Choroid plexus epithelial cell (primary cell): ENCODE results near the gene EIF2AK2.

Experiments
- DNase-seq: peaks from one replicate; pipeline ENCODE4 v3.0.0-alpha.2; 2010; ENCODE audit warnings: low read depth
- H3K4me3 ChIP-seq: 2 replicates; pipeline ENCODE4 v1.5.1; 2011; ENCODE audit warnings: low read depth, mild to moderate bottlenecking, control low read depth, low read length, moderate library complexity
- CTCF ChIP-seq: conservative IDR thresholded peaks from 2 replicates; pipeline ENCODE4 v1.5.1; 2011; ENCODE audit warnings: low read depth, mild to moderate bottlenecking, control low read depth, inconsistent platforms, low read length, moderate library complexity

Gene EIF2AK2

GRCh38 chr2:37119157-37119556 is 37.6 kb downstream of the EIF2AK2 start:
- H3K4me3 ChIP-seq: no peak overlapping the region
- no peak for TF ChIP-seq CTCF
- DNase-seq: no peak

GRCh38 chr2:37117566-37117965 is 39.2 kb downstream of the EIF2AK2 start:
- no peak overlapping the region for H3K4me3 ChIP-seq
- TF ChIP-seq CTCF: no peak
- no peak for DNase-seq

DNA sequence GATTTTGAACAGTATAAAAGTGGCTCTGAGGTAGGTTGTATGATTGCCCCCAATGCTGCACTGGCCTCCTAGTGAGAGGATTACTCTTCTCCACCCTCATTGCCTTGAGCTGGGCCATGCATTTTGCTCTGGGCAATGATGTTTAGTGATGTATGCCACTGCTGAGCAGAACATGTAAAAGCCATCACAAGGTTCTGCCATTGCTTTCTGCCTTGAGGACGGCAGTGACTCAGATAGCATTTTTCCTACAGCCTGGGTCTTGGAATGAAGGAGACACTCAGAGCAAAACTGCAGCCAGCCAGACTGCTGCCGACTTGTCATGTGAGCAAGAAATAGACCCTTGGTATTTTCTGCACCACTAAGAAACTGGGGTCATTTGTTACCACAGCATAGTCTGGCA is 44.8 kb downstream of the EIF2AK2 start:
- no peak overlapping the region for H3K4me3 ChIP-seq
- TF ChIP-seq CTCF: no peak
- no peak for DNase-seq

DNA sequence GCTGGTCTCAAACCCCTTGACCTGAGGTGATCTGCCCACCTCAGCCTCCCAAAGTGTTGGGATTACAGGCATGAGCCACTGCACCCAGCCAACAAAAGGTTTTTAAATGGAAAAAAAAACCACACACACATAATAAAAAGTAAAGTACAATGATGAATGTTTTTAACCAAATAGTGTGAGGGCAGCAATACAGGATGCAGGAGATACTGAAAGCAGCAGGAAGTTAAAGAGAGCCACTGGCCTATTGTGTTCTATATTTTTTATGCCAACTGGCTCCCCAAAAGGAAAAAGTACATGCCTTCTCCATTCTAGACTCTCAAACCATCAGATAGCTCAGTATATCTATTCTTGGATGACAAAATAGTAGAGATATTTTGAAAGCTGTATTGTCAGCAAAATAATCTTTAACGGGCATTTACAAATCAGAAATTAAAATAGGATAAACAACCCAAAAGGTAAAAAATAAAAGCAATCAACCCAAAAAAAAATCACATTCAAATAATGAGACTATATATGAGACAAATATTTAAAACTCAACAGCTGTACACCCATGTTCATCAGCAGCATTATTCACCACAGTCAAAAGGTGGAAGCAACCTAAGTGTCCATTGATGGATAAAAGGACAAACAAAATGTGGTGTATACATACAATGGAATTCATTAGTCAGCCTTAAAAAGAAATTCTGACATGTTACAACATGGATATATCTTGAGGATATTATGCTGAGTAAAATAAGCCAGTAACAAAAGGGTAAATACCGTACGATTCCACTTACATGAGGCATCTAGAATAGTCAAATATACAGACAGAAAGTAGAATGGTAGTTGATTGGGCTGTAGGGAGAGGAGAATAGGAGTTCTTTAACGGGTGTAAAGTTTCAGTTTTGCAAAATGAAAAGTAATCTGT is 46.2 kb downstream of the EIF2AK2 start:
- TF ChIP-seq CTCF: no peak
- H3K4me3 ChIP-seq: no peak overlapping the region

GRCh38 chr2:37109523-37109922 is 47.3 kb downstream of the EIF2AK2 start:
- DNase-seq: no peak
- H3K4me3 ChIP-seq: no peak overlapping the region
- no peak for TF ChIP-seq CTCF

More for the DNA sequence above, 46.2 kb downstream of the EIF2AK2 start:
- DNase-seq: no peak

DNA sequence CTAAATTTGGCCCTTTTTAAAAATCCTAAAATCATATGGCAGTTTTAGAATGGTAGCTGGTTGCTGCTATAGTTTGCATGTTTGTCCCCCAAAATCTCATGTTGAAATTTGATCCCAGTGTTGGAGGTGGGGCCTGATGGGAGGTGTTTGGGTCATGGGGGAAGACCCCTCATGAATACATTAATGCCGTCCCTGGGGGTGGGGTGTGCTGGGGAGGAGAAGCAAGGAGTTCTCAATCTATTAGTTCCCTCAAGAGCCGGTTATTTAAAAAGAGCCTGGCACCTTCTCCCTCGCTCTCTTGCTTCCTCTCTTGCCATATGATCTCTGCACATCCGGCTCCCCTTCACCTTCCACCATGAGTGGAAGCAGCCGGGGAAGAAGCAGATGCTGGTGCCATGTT is 51.6 kb downstream of the EIF2AK2 start:
- DNase-seq: no peak
- H3K4me3 ChIP-seq: no peak overlapping the region
- TF ChIP-seq CTCF: no peak

- TF ChIP-seq CTCF: no peak
Observed at GRCh38 chr2:37104178-37104577, 52.6 kb downstream of the EIF2AK2 start.

More at GRCh38 chr2:37104178-37104577, 52.6 kb downstream of the EIF2AK2 start:
- no peak overlapping the region for H3K4me3 ChIP-seq
- DNase-seq: no peak
